SJSA1 (cell line): ENCODE measurements around the gene NCK2. TPM values are rescaled to one million over a fixed set of nuclear protein-coding genes. Genes with fewer than 3 reads are reported as not detected.
"Not testable (repeated sequence)": the region's sequence is repeated elsewhere in the genome, so short reads cannot be mapped to it uniquely, and the experiment has no call there.

Experiments used
- DNase-seq, 2 experiments: peaks; one replicate each; pipeline ENCODE4 v3.0.0-alpha.2; 2015 to 2020; ENCODE audit warnings: low spot score in 2 of 2, low read depth in 1 of 2
- H3K27ac ChIP-seq: fragments of 250-450 bp; sonication (Bioruptor Pico); 2 replicates; pipeline ENCODE4 v1.5.1; 2020; ENCODE audit warnings: mild to moderate bottlenecking, moderate library complexity
- H3K27me3 ChIP-seq: fragments of 250-450 bp; sonication (Bioruptor Pico); replicated peaks from 2 replicates; pipeline ENCODE4 v1.5.1; 2020; ENCODE audit warnings: mild to moderate bottlenecking, moderate library complexity
- H3K36me3 ChIP-seq: fragments of 250-450 bp; sonication (Bioruptor Pico); 2 replicates; pipeline ENCODE4 v1.5.1; 2020; ENCODE audit warnings: mild to moderate bottlenecking
- H3K4me1 ChIP-seq: fragments of 250-450 bp; sonication (Bioruptor Pico); replicated peaks from 2 replicates; pipeline ENCODE4 v1.6.1; 2021; ENCODE audit warnings: mild to moderate bottlenecking
- H3K4me3 ChIP-seq: fragments of 250-450 bp; sonication (Bioruptor Pico); 2 replicates; pipeline ENCODE4 v1.5.1; 2020; ENCODE audit warnings: mild to moderate bottlenecking
- H3K9me3 ChIP-seq: fragments of 250-450 bp; sonication (Bioruptor Pico); replicated peaks from 2 replicates; pipeline ENCODE4 v1.5.1; 2020; ENCODE audit warnings: mild to moderate bottlenecking
- total RNA-seq: library from RNA; depleted of rRNA; stranded (reverse); fragments of >200 nt; shearing (Covaris generic); gene quantifications from 2 replicates; pipeline ENCODE4 v1.2.3, GENCODE V29; 2014

The NCK2 gene
- total RNA-seq, 1 experiment from 2014 or later, result 47.1 TPM

GRCh38 chr2:105768176-105768575 is 23.5 kb downstream of the NCK2 start:
- Histone ChIP-seq H3K4me3 (no peak overlapping the region), H3K27me3 (no peaks in the 10 kb centered on the region), H3K9me3 (no peaks in the 10 kb centered on the region), H3K27ac (no peak overlapping the region), H3K36me3 (peaks cover 6% of the 10 kb centered on the region), H3K4me1 (no peaks in the 10 kb centered on the region)
- no peak for DNase-seq

GRCh38 chr2:105768961-105769452 is 24.3 kb downstream of the NCK2 start:
- H3K27ac ChIP-seq, result no peak overlapping the region
- DNase-seq, result no peak
- H3K4me1 ChIP-seq, result no peaks in the 10 kb centered on the region
- H3K4me3 ChIP-seq, result no peak overlapping the region
- peaks cover 6% of the 10 kb centered on the region for H3K36me3 ChIP-seq
- no peaks in the 10 kb centered on the region for H3K9me3 ChIP-seq
- H3K27me3 ChIP-seq, result no peaks in the 10 kb centered on the region

GRCh38 chr2:105769504-105769903 is 24.8 kb downstream of the NCK2 start:
- Histone ChIP-seq H3K4me1 (no peaks in the 10 kb centered on the region), H3K36me3 (peaks cover 6% of the 10 kb centered on the region), H3K4me3 (no peak overlapping the region), H3K27me3 (no peaks in the 10 kb centered on the region), H3K9me3 (no peaks in the 10 kb centered on the region), H3K27ac (no peak overlapping the region)
- no peak for DNase-seq

GRCh38 chr2:105770149-105770548 is 25.4 kb downstream of the NCK2 start:
- H3K27ac ChIP-seq, result no peak overlapping the region
- no peak overlapping the region for H3K4me3 ChIP-seq
- no peak for DNase-seq
- H3K36me3 ChIP-seq, result peaks cover 6% of the 10 kb centered on the region
- no peaks in the 10 kb centered on the region for H3K4me1 ChIP-seq
- H3K27me3 ChIP-seq, result no peaks in the 10 kb centered on the region
- H3K9me3 ChIP-seq, result no peaks in the 10 kb centered on the region

GRCh38 chr2:105771291-105771690 is 26.6 kb downstream of the NCK2 start:
- H3K27ac ChIP-seq, H3K36me3 ChIP-seq, H3K27me3 ChIP-seq, H3K9me3 ChIP-seq, H3K4me3 ChIP-seq, DNase-seq, H3K4me1 ChIP-seq: not testable (repeated sequence)

GRCh38 chr2:105771836-105772235 is 27.1 kb downstream of the NCK2 start:
- Histone ChIP-seq H3K36me3 (peaks cover 4% of the 10 kb centered on the region), H3K27me3 (no peaks in the 10 kb centered on the region), H3K27ac (no peak overlapping the region), H3K9me3 (no peaks in the 10 kb centered on the region), H3K4me3 (no peak overlapping the region), H3K4me1 (peaks cover 7% of the 10 kb centered on the region; the same call in 1 of the 2 replicates)
- DNase-seq, result no peak

GRCh38 chr2:105772362-105772761 is 27.6 kb downstream of the NCK2 start:
- DNase-seq, result no peak
- Histone ChIP-seq H3K9me3 (no peaks in the 10 kb centered on the region), H3K36me3 (no peaks in the 10 kb centered on the region; the same call in 1 of the 2 replicates), H3K27me3 (no peaks in the 10 kb centered on the region), H3K4me1 (peaks cover 7% of the 10 kb centered on the region; the same call in 1 of the 2 replicates), H3K27ac (no peak overlapping the region), H3K4me3 (no peak overlapping the region)

- Histone ChIP-seq H3K4me3 (no peak overlapping the region), H3K36me3 (no peaks in the 10 kb centered on the region; the same call in 1 of the 2 replicates), H3K4me1 (peaks cover 7% of the 10 kb centered on the region; the same call in 1 of the 2 replicates), H3K9me3 (no peaks in the 10 kb centered on the region), H3K27ac (no peak overlapping the region), H3K27me3 (no peaks in the 10 kb centered on the region)
- DNase-seq, result no peak
Observed at GRCh38 chr2:105773568-105773967, 28.9 kb downstream of the NCK2 start.

GRCh38 chr2:105774781-105775337 is 30.1 kb downstream of the NCK2 start:
- H3K4me3 ChIP-seq, result no peak overlapping the region

GRCh38 chr2:105775809-105776559 is 31.3 kb downstream of the NCK2 start:
- H3K27me3 ChIP-seq, result no peaks in the 10 kb centered on the region
- no peaks in the 10 kb centered on the region; the same call in 1 of the 2 replicates for H3K36me3 ChIP-seq
- H3K4me3 ChIP-seq, result no peak overlapping the region
- H3K9me3 ChIP-seq, result no peaks in the 10 kb centered on the region
- no peak overlapping the region for H3K27ac ChIP-seq
- peaks cover 14% of the 10 kb centered on the region for H3K4me1 ChIP-seq
- no peak for DNase-seq

More at GRCh38 chr2:105774781-105775337, 30.1 kb downstream of the NCK2 start:
- Histone ChIP-seq H3K27me3 (no peaks in the 10 kb centered on the region), H3K4me1 (peaks cover 7% of the 10 kb centered on the region; the same call in 1 of the 2 replicates), H3K9me3 (no peaks in the 10 kb centered on the region), H3K27ac (no peak overlapping the region), H3K36me3 (no peaks in the 10 kb centered on the region; the same call in 1 of the 2 replicates)
- no peak for DNase-seq

- H3K27ac ChIP-seq, result no peak overlapping the region
- DNase-seq, result no peak
- no peaks in the 10 kb centered on the region; the same call in 1 of the 2 replicates for H3K36me3 ChIP-seq
- H3K4me1 ChIP-seq, result peaks cover 14% of the 10 kb centered on the region
- no peaks in the 10 kb centered on the region for H3K27me3 ChIP-seq
- H3K4me3 ChIP-seq, result no peak overlapping the region
- H3K9me3 ChIP-seq, result no peaks in the 10 kb centered on the region
Observed at GRCh38 chr2:105776560-105776928, 31.8 kb downstream of the NCK2 start.

- Histone ChIP-seq H3K4me1 (peaks cover 14% of the 10 kb centered on the region), H3K27ac (no peak overlapping the region), H3K9me3 (no peaks in the 10 kb centered on the region), H3K27me3 (no peaks in the 10 kb centered on the region), H3K36me3 (no peaks in the 10 kb centered on the region; the same call in 1 of the 2 replicates), H3K4me3 (no peak overlapping the region)
- DNase-seq, result no peak
Observed at GRCh38 chr2:105777031-105777482, 32.3 kb downstream of the NCK2 start.

GRCh38 chr2:105777506-105778055 is 32.9 kb downstream of the NCK2 start:
- DNase-seq, result no peak
- H3K27me3 ChIP-seq, result no peaks in the 10 kb centered on the region
- no peaks in the 10 kb centered on the region for H3K9me3 ChIP-seq
- no peak overlapping the region for H3K4me3 ChIP-seq
- no peak overlapping the region for H3K27ac ChIP-seq
- peaks cover 14% of the 10 kb centered on the region for H3K4me1 ChIP-seq
- no peaks in the 10 kb centered on the region for H3K36me3 ChIP-seq

GRCh38 chr2:105778080-105778607 is 33.4 kb downstream of the NCK2 start:
- H3K9me3 ChIP-seq, result no peaks in the 10 kb centered on the region
- H3K4me3 ChIP-seq, result no peak overlapping the region
- H3K4me1 ChIP-seq, result peaks cover 14% of the 10 kb centered on the region

More at GRCh38 chr2:105778080-105778607, 33.4 kb downstream of the NCK2 start:
- Histone ChIP-seq H3K27me3 (no peaks in the 10 kb centered on the region), H3K27ac (no peak overlapping the region), H3K36me3 (no peaks in the 10 kb centered on the region)
- no peak for DNase-seq
